Spinal cord (tissue), 10 donors: ENCODE measurements around the gene TRPM3. TPM values are rescaled to one million over a fixed set of nuclear protein-coding genes. Genes with fewer than 3 reads are reported as not detected.

ENCODE experiments used
- DNase-seq, 6 donors: peaks; one replicate each; pipeline versions ENCODE4 v3.0.0 to v3.0.0-alpha.2; 2013 to 2015; ENCODE audit warnings: low spot score in 6 of 6, low read depth in 4 of 6
- H3K27ac ChIP-seq: one replicate; pipeline ENCODE4 v1.5.1; 2013; ENCODE audit warnings: low read depth, low read length, control low read depth
- H3K27me3 ChIP-seq: one replicate; pipeline ENCODE4 v1.6.1; 2013; ENCODE audit warnings: low read length; ENCODE audit not compliant: control insufficient read depth, insufficient read depth
- H3K36me3 ChIP-seq: one replicate; pipeline ENCODE4 v1.6.1; 2013; ENCODE audit warnings: low read length; ENCODE audit not compliant: control insufficient read depth, insufficient read depth
- H3K4me1 ChIP-seq: one replicate; pipeline ENCODE4 v1.6.1; 2013; ENCODE audit warnings: low read length; ENCODE audit not compliant: control insufficient read depth, insufficient read depth
- H3K4me3 ChIP-seq: one replicate; pipeline ENCODE4 v1.5.1; 2013; ENCODE audit warnings: low read depth, low read length, control low read depth
- H3K9me3 ChIP-seq: one replicate; pipeline ENCODE4 v1.6.1; 2013; ENCODE audit warnings: low read length; ENCODE audit not compliant: control insufficient read depth, insufficient read depth
- WGBS: methylation state at CpG from one replicate; pipeline ENCODE4 v1.1.5; 2013; ENCODE audit warnings: missing lambda C conversion rate; ENCODE audit not compliant: insufficient coverage; 5-methylcytosine and 5-hydroxymethylcytosine counted together
- polyA plus RNA-seq, 2 donors: library from polyadenylated mRNA; unstranded; fragments of 120-200 nt; gene quantifications; one replicate each; pipeline ENCODE4 v1.2.1, GENCODE V29; 2013; ENCODE audit not compliant: insufficient read length in 2 of 2
- total RNA-seq, 2 donors: library from RNA; depleted of rRNA in 1 of 2; stranded (reverse); fragments of 120-200 nt in 1 of 2; fragments of >200 nt in 1 of 2; gene quantifications; one replicate each; pipeline versions ENCODE4 v1.2.3 to v1.2.4, GENCODE V29; 2013 to 2014
- donor health status: healthy.

TRPM3 gene
- total and polyA plus RNA-seq, 4 donors, result 16.7 to 198 (median 37.6) TPM

DNA sequence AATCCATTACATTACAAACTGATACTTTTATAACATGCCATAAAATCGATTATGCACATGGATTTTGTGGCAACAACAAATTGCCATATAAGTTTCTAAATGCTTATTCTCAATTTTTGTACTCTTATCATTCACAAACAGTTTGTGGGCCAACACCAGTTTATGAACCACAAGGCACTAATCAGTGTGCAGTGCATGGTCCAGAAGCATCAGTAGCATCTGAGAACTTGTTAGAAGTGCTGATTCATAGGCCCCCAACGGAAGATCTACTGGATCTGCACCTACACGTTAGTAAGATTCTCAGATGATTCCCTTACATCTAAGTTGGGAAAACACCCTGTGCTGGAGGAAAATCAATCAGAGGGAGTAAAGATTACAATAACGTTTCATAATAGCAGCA, 242.8 kb downstream of the TRPM3 start:
- no CpG with 5 or more reads among the region's 4 CpGs for WGBS
- Histone ChIP-seq H3K27me3 (no peaks in the 10 kb centered on the region), H3K9me3 (no peaks in the 10 kb centered on the region), H3K4me3 (no peak overlapping the region), H3K4me1 (no peaks in the 10 kb centered on the region), H3K27ac (no peak overlapping the region), H3K36me3 (no peaks in the 10 kb centered on the region)
- no peak for DNase-seq

DNA sequence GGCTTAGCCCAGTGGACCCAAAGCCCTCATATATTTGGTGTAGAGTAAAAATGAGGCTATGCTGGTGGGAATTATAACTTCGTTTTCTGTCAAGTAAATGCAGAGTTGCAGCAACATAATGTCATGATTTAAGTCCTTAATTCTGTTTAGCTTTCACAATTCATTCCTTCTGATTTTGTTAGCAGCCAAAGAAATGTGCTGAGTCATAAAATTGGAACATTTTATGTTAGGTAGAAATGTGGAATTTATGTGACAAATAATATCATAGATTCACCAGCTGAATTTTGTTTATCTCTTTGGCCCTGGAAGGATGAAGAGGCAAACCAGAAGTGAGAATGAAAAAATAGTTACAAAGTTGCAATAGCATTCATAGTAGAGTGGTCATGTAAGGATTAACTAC, 247.0 kb downstream of the TRPM3 start:
- Histone ChIP-seq H3K27me3 (no peaks in the 10 kb centered on the region), H3K4me3 (no peak overlapping the region), H3K36me3 (no peaks in the 10 kb centered on the region), H3K9me3 (no peaks in the 10 kb centered on the region), H3K27ac (no peak overlapping the region), H3K4me1 (no peaks in the 10 kb centered on the region)
- DNase-seq, result no peak
- no CpG with 5 or more reads among the region's 1 CpG for WGBS

DNA sequence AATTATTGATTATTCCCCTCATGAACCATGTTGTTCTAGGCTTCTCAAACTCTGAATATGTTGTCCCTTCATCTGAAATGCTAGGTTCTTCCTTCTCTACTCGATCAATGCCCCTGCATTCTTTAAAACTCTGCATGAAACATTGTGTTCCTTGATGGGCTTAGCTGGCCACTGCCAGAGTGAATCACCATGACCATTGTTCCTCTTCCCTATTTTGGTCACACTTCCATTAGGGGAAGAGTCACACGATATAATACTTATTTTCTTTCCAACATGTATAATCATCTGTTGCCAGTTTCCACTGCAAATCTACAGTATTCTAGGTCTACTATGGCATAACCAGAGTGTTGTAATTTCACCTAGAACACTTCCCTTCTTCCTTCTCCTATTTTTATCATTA, 247.9 kb downstream of the TRPM3 start:
- no peaks in the 10 kb centered on the region for H3K36me3 ChIP-seq
- H3K27me3 ChIP-seq, result no peaks in the 10 kb centered on the region
- 89% methylated on average over 2 of the region's 2 CpGs for WGBS

DNA sequence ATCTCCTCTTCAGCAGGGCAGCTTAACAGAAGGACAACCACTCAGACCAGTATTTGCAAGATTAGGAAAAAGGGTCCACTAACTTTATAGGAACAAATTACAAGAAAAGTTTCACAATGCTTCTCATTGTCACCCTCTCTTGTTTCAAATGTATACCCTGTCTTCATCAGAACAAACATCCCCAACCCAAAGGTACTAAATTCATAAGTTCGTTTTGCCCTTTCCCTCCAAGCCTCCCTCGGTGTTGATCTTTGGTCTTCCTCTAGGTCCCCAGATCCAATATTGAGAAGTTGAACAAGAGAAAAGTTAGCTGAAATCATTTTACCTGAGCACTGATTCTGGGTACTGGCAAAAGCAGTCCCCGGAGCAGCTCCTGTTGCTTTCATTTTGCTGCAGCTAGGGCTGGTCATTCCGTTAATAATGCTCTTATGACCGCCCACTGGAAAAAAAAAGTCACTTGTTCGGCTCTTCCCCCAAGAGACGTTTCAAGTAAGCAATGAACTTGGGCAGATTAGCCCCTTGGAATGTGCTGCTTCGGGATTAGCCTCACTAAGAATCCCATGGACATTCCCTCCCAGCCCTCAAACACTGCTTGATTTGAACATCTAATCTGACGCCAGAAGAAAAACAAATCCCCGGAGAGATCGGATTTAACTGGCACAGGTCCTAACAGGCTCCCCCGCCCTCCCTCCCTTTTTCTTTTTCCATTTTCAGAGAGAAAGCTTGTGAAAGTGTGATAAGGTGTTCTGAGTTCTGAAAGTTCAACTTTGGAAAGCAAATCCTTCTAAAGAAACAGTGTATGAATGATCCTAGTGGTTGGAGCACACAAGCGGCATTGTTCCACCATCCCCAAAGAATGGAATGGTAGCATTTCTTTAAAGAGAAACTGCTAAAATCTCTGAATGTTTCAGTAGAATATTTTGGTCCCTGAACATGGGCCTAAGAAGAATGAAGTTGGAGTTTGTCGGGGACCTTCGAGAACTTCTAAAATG, 252.5 kb downstream of the TRPM3 start:
- 78% methylated on average over 5 of the region's 15 CpGs for WGBS
- H3K4me1 ChIP-seq, result no peaks in the 10 kb centered on the region
- peak in 1 of 6 donors; percentile 54 for DNase-seq
- peak overlapping the region; percentile 81 for H3K27ac ChIP-seq
- H3K4me3 ChIP-seq, result peak overlapping the region; percentile 48
- H3K9me3 ChIP-seq, result no peaks in the 10 kb centered on the region
- no peaks in the 10 kb centered on the region for H3K27me3 ChIP-seq
- no peaks in the 10 kb centered on the region for H3K36me3 ChIP-seq

More for the DNA sequence above, 247.9 kb downstream of the TRPM3 start:
- Histone ChIP-seq H3K4me1 (no peaks in the 10 kb centered on the region), H3K27ac (no peak overlapping the region), H3K9me3 (no peaks in the 10 kb centered on the region), H3K4me3 (no peak overlapping the region)
- DNase-seq, result no peak

DNA sequence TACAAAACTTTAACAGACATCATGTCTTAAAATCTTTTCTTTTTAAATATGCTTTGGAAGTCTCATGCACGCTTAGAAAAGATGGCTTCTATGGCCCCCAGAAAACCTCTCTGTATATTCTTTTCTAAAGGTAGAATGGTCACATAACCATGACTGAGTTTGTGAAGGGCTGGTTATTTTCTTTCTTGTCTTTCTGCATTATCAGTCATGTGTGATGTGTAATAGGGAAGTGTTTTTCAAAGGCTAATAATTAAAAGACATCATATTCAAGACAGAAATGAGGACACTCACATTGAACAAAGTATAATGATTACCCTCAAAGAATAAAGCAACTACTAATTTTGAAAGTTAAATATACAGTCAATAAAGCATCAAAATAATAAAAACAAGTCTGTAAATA, 253.4 kb downstream of the TRPM3 start:
- H3K4me3 ChIP-seq, result peak overlapping the region; percentile 48
- DNase-seq, result no peak

DNA sequence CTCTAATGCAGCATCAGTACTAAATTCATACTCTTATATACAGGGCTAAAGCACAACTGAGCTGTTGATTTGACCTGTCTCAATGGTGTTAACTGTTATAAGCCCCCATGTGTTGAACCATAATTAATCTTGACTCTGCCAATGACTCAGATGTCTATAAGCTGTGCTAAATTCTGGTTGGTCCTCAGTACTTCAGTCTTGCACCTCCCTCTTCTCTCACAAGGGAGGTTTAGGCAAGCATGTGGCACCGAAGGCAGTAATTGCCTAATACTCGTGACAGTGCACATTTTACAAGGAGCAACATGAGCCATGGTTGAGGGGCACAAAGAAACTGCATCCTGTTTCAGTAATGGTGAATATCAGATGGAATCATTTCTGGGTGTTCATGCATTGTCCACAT, 255.9 kb downstream of the TRPM3 start:
- no peak overlapping the region for H3K4me3 ChIP-seq
- H3K36me3 ChIP-seq, result no peaks in the 10 kb centered on the region
- H3K27me3 ChIP-seq, result no peaks in the 10 kb centered on the region
- H3K9me3 ChIP-seq, result no peaks in the 10 kb centered on the region
- no peaks in the 10 kb centered on the region for H3K4me1 ChIP-seq
- H3K27ac ChIP-seq, result no peak overlapping the region
- WGBS, result 71% methylated on average over 2 of the region's 2 CpGs
- no peak for DNase-seq

More for the DNA sequence above, 253.4 kb downstream of the TRPM3 start:
- H3K36me3 ChIP-seq, result no peaks in the 10 kb centered on the region
- H3K9me3 ChIP-seq, result no peaks in the 10 kb centered on the region
- no peaks in the 10 kb centered on the region for H3K4me1 ChIP-seq
- no CpG with 5 or more reads among the region's 1 CpG for WGBS
- H3K27ac ChIP-seq, result peak overlapping the region; percentile 81
- no peaks in the 10 kb centered on the region for H3K27me3 ChIP-seq

DNA sequence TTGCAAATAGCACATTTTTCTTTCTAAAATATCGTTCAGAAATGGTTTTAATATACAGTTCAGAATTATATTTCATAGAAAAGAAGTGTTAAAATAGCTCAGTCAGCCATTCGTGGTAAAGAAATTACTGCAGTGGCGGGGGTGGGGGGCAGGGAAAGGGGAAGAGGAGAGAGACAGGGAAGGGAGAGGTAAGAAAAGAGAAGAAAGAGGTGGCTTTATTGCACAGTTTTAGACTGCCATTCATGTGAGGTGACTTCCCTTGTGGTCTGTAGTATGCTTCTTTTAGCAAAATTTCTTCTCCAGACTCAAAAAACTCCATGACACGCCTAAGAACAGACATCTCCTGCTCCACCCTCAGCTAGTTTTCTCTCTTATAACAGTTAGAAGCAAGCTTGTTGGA, 259.6 kb downstream of the TRPM3 start:
- Histone ChIP-seq H3K9me3 (no peaks in the 10 kb centered on the region), H3K27me3 (no peaks in the 10 kb centered on the region), H3K4me3 (no peak overlapping the region), H3K36me3 (no peaks in the 10 kb centered on the region), H3K27ac (no peak overlapping the region), H3K4me1 (no peaks in the 10 kb centered on the region)
- WGBS, result 80% methylated on average over 3 of the region's 4 CpGs
- no peak for DNase-seq

DNA sequence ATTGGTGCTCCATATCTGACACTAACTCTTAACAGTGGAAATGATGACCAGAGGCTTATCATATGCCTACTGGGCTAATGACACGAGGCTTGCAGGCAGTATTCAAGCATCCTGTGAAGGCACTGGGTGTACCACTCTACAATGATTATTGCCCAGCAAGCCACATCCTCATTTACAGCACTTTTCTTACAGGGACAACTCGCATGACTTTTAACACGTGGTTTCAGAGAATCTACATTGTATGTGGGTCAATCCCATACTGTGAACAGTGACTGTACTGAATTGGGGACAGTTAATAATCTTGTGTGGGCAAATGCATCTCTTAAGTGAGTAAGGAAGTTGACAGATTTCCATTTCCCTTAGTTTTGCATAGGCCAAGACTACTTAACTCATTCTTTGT, 260.0 kb downstream of the TRPM3 start:
- H3K36me3 ChIP-seq, result no peaks in the 10 kb centered on the region
- no CpG with 5 or more reads among the region's 3 CpGs for whole genome bisulfite sequencing
- no peaks in the 10 kb centered on the region for H3K4me1 ChIP-seq
- H3K27me3 ChIP-seq, result no peaks in the 10 kb centered on the region
- no peaks in the 10 kb centered on the region for H3K9me3 ChIP-seq
- no peak overlapping the region for H3K4me3 ChIP-seq
- H3K27ac ChIP-seq, result no peak overlapping the region
- no peak for DNase-seq

DNA sequence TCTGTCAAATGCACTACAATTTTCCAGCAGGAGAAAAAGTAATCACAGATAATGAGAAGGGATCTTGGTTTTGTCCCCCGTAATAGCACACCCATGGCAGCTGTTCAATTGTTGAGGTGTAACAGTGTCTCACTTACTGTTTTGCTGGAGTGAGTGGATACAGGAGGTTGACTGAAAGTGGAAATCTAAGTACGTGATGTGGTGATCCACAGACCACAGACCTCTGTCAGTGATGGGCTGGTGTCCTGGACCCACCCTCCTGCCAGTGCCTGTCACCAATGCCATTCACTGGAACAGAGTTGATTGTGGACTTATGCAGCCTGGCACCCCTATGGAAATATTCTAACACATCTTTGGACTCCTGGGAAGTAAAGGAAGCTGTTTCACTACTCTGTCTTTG, 261.7 kb downstream of the TRPM3 start:
- Histone ChIP-seq H3K36me3 (no peaks in the 10 kb centered on the region), H3K27ac (no peak overlapping the region), H3K27me3 (no peaks in the 10 kb centered on the region), H3K9me3 (no peaks in the 10 kb centered on the region), H3K4me3 (no peak overlapping the region), H3K4me1 (no peaks in the 10 kb centered on the region)
- DNase-seq, result no peak
- WGBS, result 80% methylated on average over 1 of the region's 2 CpGs

DNA sequence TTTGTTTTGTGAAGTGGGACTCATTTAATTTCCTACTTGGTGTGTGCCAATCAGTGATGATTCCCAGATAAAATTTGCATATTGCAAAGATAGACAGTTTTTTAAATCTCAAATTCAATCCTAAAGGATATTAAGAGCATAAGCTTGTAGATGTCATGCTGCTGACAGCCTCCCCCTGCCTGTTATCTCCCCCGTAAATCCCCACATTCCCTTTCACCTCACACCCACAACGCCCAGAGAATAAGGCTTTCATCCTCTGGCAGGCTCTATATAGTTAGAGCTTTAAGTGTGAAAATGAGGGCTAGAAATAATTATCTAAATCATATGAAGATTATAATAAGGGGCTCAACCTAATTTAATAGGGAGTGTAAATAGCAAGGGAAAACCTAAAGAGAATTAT, 265.0 kb downstream of the TRPM3 start:
- H3K36me3 ChIP-seq, result no peaks in the 10 kb centered on the region
- no peaks in the 10 kb centered on the region for H3K9me3 ChIP-seq
- H3K27me3 ChIP-seq, result no peaks in the 10 kb centered on the region
- WGBS, result no CpG with 5 or more reads among the region's 2 CpGs
- no peaks in the 10 kb centered on the region for H3K4me1 ChIP-seq
- no peak overlapping the region for H3K4me3 ChIP-seq
- no peak overlapping the region for H3K27ac ChIP-seq
- DNase-seq, result no peak
